SU-DHL-6 (cell line): ENCODE data around the gene SIL1.

Experiments
- H2AFZ ChIP-seq: fragments of 200-600 bp; sonication (generic); 2 replicates; pipeline ENCODE4 v1.6.1; 2014; ENCODE audit warnings: low read depth, mild to moderate bottlenecking, moderate library complexity, mixed read lengths, antibody characterized with exemption, low read length; ENCODE audit not compliant: severe bottlenecking
- H3F3A ChIP-seq: fragments of 200-600 bp; shearing (Covaris generic); 2 replicates; pipeline ENCODE4 v1.6.0; 2016; ENCODE audit warnings: antibody characterized with exemption, mild to moderate bottlenecking; ENCODE audit not compliant: insufficient read depth
- H3K27ac ChIP-seq: fragments of 200-600 bp; sonication (generic); 2 replicates; pipeline ENCODE4 v1.5.1; 2016; ENCODE audit warnings: low read depth, mild to moderate bottlenecking, low read length, moderate library complexity, mixed read lengths
- H3K27me3 ChIP-seq: fragments of 200-600 bp; sonication (generic), shearing (Covaris generic); 2 replicates; pipeline ENCODE4 v1.6.0; 2014; ENCODE audit warnings: mild to moderate bottlenecking, low read length
- H3K36me3 ChIP-seq: fragments of 200-600 bp; sonication (generic); 2 replicates; pipeline ENCODE4 v1.6.1; 2014; ENCODE audit warnings: mild to moderate bottlenecking, low read length, mixed read lengths
- H3K4me2 ChIP-seq: fragments of 300-600, 200-600 bp; shearing (Covaris generic), sonication (generic); 2 replicates; pipeline ENCODE4 v1.6.0; 2014; ENCODE audit warnings: low read length, low read depth, mild to moderate bottlenecking; ENCODE audit not compliant: poor library complexity, severe bottlenecking
- H3K4me3 ChIP-seq: fragments of 200-600 bp; sonication (generic); 2 replicates; pipeline ENCODE4 v1.5.1; 2014; ENCODE audit warnings: antibody characterized with exemption, low read length, mild to moderate bottlenecking, mixed read lengths; ENCODE audit not compliant: insufficient read depth, poor library complexity, severe bottlenecking
- H3K79me2 ChIP-seq: fragments of 200-600 bp; sonication (generic); 2 replicates; pipeline ENCODE4 v1.6.1; 2014; ENCODE audit warnings: mild to moderate bottlenecking, low read length, moderate library complexity; ENCODE audit not compliant: insufficient read depth
- H3K9ac ChIP-seq: fragments of 200-600 bp; sonication (generic); 2 replicates; pipeline ENCODE4 v1.7.0; 2014; ENCODE audit warnings: mild to moderate bottlenecking, low read length
- H3K9me2 ChIP-seq: fragments of 200-600 bp; sonication (generic); replicated peaks from 2 replicates; pipeline ENCODE4 v1.6.1; 2014; ENCODE audit warnings: low read length; ENCODE audit not compliant: insufficient read depth
- H3K9me3 ChIP-seq: fragments of 200-600 bp; sonication (generic); 2 replicates; pipeline ENCODE4 v1.6.1; 2014; ENCODE audit warnings: low read length, mixed read lengths; ENCODE audit not compliant: insufficient read depth
- H4K20me1 ChIP-seq: fragments of 200-600 bp; sonication (generic); 2 replicates; pipeline ENCODE4 v1.6.1; 2014; ENCODE audit warnings: low read depth, mild to moderate bottlenecking, antibody characterized with exemption, low read length, moderate library complexity, mixed read lengths
- EZH2phosphoT487 ChIP-seq: fragments of 200-600 bp; sonication (generic), shearing (Covaris generic); conservative IDR thresholded peaks from 2 replicates; pipeline ENCODE4 v1.6.1; 2018; ENCODE audit warnings: mild to moderate bottlenecking, antibody characterized with exemption, low read length, moderate library complexity, mixed read lengths
- TF ChIP-seq, protein P1 (sequence below): fragments of 200-600 bp; sonication (generic); IDR thresholded peaks from one replicate; pipeline ENCODE4 v1.5.1; 2017; ENCODE audit warnings: antibody characterized with exemption, mild to moderate bottlenecking, low read length, moderate library complexity; ENCODE audit not compliant: insufficient read depth, poor library complexity, severe bottlenecking

The SIL1 gene

DNA sequence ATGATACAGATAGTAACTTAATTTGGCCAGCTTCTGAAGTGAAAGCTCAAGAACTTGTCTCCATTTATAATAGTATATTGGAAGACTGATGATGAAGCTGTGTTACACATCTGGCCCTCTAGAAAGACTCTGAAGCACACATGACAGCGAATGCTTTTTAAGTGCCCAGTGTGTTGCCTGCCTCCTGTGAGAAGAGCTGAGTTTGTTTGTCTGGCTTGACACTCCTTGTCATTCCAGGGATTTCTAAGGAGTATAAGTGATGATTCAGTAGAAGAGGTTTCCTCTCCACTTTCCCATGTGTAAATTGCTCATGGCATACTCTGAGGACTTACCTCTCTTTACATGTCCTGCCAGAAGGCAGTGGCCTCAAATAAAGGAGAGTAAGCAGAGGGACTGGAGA, 292.6 kb downstream of the SIL1 start:
- H3F3A ChIP-seq = no peaks in the 10 kb centered on the region
- H3K36me3 ChIP-seq = no peaks in the 10 kb centered on the region
- H3K9me2 ChIP-seq = no peaks in the 10 kb centered on the region
- no peak overlapping the region for H3K27ac ChIP-seq
- H4K20me1 ChIP-seq = no peaks in the 10 kb centered on the region
- no peak overlapping the region for H3K9ac ChIP-seq
- H2AFZ ChIP-seq = no peak overlapping the region
- H3K79me2 ChIP-seq = no peaks in the 10 kb centered on the region
- H3K4me3 ChIP-seq = no peak overlapping the region
- TF ChIP-seq EZH2phosphoT487 = no peak
- TF ChIP-seq, protein P1, sequence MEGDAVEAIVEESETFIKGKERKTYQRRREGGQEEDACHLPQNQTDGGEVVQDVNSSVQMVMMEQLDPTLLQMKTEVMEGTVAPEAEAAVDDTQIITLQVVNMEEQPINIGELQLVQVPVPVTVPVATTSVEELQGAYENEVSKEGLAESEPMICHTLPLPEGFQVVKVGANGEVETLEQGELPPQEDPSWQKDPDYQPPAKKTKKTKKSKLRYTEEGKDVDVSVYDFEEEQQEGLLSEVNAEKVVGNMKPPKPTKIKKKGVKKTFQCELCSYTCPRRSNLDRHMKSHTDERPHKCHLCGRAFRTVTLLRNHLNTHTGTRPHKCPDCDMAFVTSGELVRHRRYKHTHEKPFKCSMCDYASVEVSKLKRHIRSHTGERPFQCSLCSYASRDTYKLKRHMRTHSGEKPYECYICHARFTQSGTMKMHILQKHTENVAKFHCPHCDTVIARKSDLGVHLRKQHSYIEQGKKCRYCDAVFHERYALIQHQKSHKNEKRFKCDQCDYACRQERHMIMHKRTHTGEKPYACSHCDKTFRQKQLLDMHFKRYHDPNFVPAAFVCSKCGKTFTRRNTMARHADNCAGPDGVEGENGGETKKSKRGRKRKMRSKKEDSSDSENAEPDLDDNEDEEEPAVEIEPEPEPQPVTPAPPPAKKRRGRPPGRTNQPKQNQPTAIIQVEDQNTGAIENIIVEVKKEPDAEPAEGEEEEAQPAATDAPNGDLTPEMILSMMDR = no peak
- no peak overlapping the region for H3K4me2 ChIP-seq
- no peaks in the 10 kb centered on the region for H3K27me3 ChIP-seq
- no peaks in the 10 kb centered on the region for H3K9me3 ChIP-seq

GRCh38 chr5:138903130-138903775, 294.9 kb downstream of the SIL1 start:
- Histone ChIP-seq H3K27me3 (no peaks in the 10 kb centered on the region), H3K9ac (no peak overlapping the region), H3K4me2 (no peak overlapping the region), H3K4me3 (no peak overlapping the region), H3K9me2 (no peaks in the 10 kb centered on the region), H3K9me3 (no peaks in the 10 kb centered on the region), H3F3A (no peaks in the 10 kb centered on the region), H3K79me2 (no peaks in the 10 kb centered on the region), H3K27ac (no peak overlapping the region), H2AFZ (no peak overlapping the region), H4K20me1 (no peaks in the 10 kb centered on the region), H3K36me3 (no peaks in the 10 kb centered on the region)
- TF ChIP-seq, protein P1 = no peak
- TF ChIP-seq EZH2phosphoT487 = no peak

- H3K4me3 ChIP-seq = no peak overlapping the region
- H2AFZ ChIP-seq = no peak overlapping the region
- no peak overlapping the region for H3K27ac ChIP-seq
- no peaks in the 10 kb centered on the region for H4K20me1 ChIP-seq
- no peaks in the 10 kb centered on the region for H3K36me3 ChIP-seq
- no peaks in the 10 kb centered on the region for H3K9me2 ChIP-seq
- no peaks in the 10 kb centered on the region for H3K9me3 ChIP-seq
- H3K79me2 ChIP-seq = no peaks in the 10 kb centered on the region
- TF ChIP-seq EZH2phosphoT487 = no peak
- TF ChIP-seq, protein P1 = no peak
- H3F3A ChIP-seq = no peaks in the 10 kb centered on the region
- no peak overlapping the region for H3K9ac ChIP-seq
- H3K27me3 ChIP-seq = no peaks in the 10 kb centered on the region
- no peak overlapping the region for H3K4me2 ChIP-seq
Observed at GRCh38 chr5:138901716-138902115, 296.5 kb downstream of the SIL1 start.
